Prostate gland (tissue), 2 donors: ENCODE measurements around the gene TECPR2.

ENCODE experiments used
- CTCF ChIP-seq, 4 experiments: fragments of 200-600 bp in 2 of 4; fragments of 450-650 bp in 2 of 4; sonication (generic) in 2 of 4; IDR thresholded peaks; 1 replicate in 3 of 4; 2 replicates in 1 of 4; pipeline ENCODE4 v1.5.1; 2016 to 2019; ENCODE audit warnings: antibody characterized with exemption in 4 of 4, mild to moderate bottlenecking in 2 of 4, moderate library complexity in 2 of 4
- POLR2A ChIP-seq: fragments of 450-650 bp; IDR thresholded peaks from one replicate; pipeline ENCODE4 v1.6.1; 2016; ENCODE audit warnings: antibody characterized with exemption, mild to moderate bottlenecking

DNA sequence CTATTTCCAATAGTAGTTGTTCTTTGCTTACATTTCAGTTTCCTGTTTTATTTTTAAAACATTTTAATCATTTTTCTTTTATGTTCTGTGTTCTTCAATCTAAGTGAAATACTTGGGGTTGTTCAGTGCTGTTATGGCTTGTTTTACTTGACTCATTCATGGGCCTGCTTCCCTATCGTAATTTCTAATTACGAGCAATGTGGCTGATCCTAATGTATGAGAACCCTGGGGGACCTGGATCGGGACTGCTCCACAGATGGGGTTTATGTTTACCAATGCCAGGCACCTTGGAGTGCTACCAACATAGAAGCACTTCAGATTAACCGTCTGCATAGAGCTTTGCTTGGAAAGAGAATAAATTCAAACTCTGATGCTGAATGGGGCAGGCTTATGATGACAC lies 29.8 kb downstream of the TECPR2 start:
- TF ChIP-seq CTCF (IDR thresholded peaks at IDR 0.05) (no peak), POLR2A (no peak)
